PC-3 (cell line): ENCODE results near the gene GUSB.

Source experiments
- CTCF ChIP-seq: fragments of 300-600 bp; sonication (generic); conservative IDR thresholded peaks from 2 replicates; pipeline ENCODE4 v1.5.1; 2017; ENCODE audit warnings: antibody characterized with exemption, low read depth, mild to moderate bottlenecking, low read length
- EZH2 ChIP-seq: fragments of 300-600 bp; sonication (generic); IDR thresholded peaks from one replicate; pipeline ENCODE4 v1.6.1; 2017; ENCODE audit warnings: antibody characterized with exemption, mild to moderate bottlenecking, low read length; ENCODE audit not compliant: unreplicated experiment

- TF ChIP-seq CTCF = no peak
- no peak for TF ChIP-seq EZH2
Observed at GRCh38 chr7:65962033-65962432, 20.0 kb downstream of the GUSB start.
